ENCODE measurements around the gene OR1J2. TPM values are rescaled to one million over a fixed set of nuclear protein-coding genes. Genes with fewer than 3 reads are reported as not detected.

Gene OR1J2
- total and polyA plus RNA-seq, 9 of the 15 experiments (the other 6 are each of a cell fraction or from before 2014, with no cell fraction given): not detected

DNA sequence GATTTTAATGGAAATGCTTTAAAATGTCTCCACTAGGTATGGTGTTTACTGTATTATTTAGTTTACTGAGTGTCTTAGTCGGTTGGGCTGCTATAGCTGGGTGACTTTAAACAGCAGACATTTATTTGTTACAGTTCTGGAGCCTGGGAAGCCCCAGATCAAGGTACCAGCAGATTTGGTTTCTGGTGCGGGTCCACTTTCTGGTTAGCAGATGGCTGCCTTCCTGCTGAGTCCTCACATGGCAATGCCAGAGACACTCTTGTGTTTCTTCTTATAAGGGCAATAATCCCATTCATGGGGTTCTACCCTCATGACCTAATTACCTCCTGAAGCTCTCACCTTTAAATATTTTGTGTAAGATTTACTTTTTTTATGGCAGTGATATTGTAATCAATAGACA is 7.6 kb downstream of the OR1J2 start (continued):
- no peak for TF ChIP-seq ID3 (CRISPR knock-in tag; IDR thresholded peaks at IDR 0.05)
- no peak for TF ChIP-seq ID3 (tag; IDR thresholded peaks at IDR 0.05)
- no peak for TF ChIP-seq BDP1 (IDR thresholded peaks at IDR 0.05; ENCODE audit: insufficient read depth, insufficient read length)
- TF ChIP-seq ZNF124 (CRISPR knock-in tag; IDR thresholded peaks at IDR 0.05): no peak
- no peak for TF ChIP-seq SUPT5H (IDR thresholded peaks at IDR 0.05)
- TF ChIP-seq MED1 (CRISPR knock-in tag; IDR thresholded peaks at IDR 0.05; ENCODE audit: borderline replicate concordance): no peak
- TF ChIP-seq ZNF146 (CRISPR knock-in tag; IDR thresholded peaks at IDR 0.05; ENCODE audit: unreplicated experiment): no peak
- no peak for TF ChIP-seq DNMT1 (IDR thresholded peaks at IDR 0.05)
- no peak for TF ChIP-seq NFE2 (IDR thresholded peaks at IDR 0.05; ENCODE audit: low read depth)
- TF ChIP-seq ARNT (IDR thresholded peaks at IDR 0.05): no peak
- no peak for TF ChIP-seq ZNF76 (CRISPR knock-in tag; IDR thresholded peaks at IDR 0.05; ENCODE audit: borderline replicate concordance)

DNA sequence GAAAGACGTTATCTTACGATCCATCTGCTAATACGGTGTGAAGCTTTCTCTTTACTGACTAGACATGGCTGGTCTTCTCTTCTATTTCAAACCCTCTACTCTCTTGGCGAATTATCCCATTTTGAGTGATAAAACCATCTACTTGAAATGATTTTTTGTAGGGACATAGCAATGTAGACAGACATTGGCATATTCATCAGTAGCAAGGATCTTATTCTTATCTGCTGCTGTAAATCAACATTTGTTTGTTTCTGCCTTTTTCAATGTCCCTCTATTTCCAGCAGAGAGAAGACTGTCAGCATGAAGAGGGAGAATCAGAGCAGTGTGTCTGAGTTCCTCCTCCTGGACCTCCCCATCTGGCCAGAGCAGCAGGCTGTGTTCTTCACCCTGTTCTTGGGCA is 8.2 kb downstream of the OR1J2 start, which contains the start of gene OR1J4:
Gene OR1J4 (plus strand): TSS at position 301 of the 400 bp plus-strand sequence. CDS start 0 bp downstream, at position 301.
- BruUV-seq (replicated peaks): no TSS peak
- no peak for TF ChIP-seq ZNF696 (CRISPR knock-in tag; conservative IDR thresholded peaks at IDR 0.05)
- no peak for TF ChIP-seq RBBP5 (IDR thresholded peaks at IDR 0.05; ENCODE audit: borderline replicate concordance, insufficient read depth, low read length, poor library complexity, severe bottlenecking)
- TF ChIP-seq, protein P1, sequence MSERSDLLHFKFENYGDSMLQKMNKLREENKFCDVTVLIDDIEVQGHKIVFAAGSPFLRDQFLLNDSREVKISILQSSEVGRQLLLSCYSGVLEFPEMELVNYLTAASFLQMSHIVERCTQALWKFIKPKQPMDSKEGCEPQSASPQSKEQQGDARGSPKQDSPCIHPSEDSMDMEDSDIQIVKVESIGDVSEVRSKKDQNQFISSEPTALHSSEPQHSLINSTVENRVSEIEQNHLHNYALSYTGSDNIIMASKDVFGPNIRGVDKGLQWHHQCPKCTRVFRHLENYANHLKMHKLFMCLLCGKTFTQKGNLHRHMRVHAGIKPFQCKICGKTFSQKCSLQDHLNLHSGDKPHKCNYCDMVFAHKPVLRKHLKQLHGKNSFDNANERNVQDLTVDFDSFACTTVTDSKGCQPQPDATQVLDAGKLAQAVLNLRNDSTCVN (CRISPR knock-in tag; IDR thresholded peaks at IDR 0.05): no peak
- TF ChIP-seq, protein P2, sequence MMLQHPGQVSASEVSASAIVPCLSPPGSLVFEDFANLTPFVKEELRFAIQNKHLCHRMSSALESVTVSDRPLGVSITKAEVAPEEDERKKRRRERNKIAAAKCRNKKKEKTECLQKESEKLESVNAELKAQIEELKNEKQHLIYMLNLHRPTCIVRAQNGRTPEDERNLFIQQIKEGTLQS (IDR thresholded peaks at IDR 0.05): no peak
- TF ChIP-seq, protein P2 (CRISPR knock-in tag; conservative IDR thresholded peaks at IDR 0.05): no peak
- TF ChIP-seq PREB (CRISPR knock-in tag; IDR thresholded peaks at IDR 0.05): no peak
- TF ChIP-seq MLLT1 (IDR thresholded peaks at IDR 0.05): no peak
- no peak for TF ChIP-seq MAFF (IDR thresholded peaks at IDR 0.05; ENCODE audit: low read length)

More for the DNA sequence above, 8.2 kb downstream of the OR1J2 start, which contains the start of gene OR1J4:
- 0% methylated on average over 4 of the region's 4 CpGs for WGBS (ENCODE audit: insufficient coverage, low coverage, missing lambda C conversion rate)
- no peaks in the 10 kb centered on the region for H4K20me1 ChIP-seq (replicated peaks; ENCODE audit: control insufficient read depth, insufficient read depth, low read length)
- no peak for FAIRE-seq
- H3K36me3 ChIP-seq (ENCODE audit: control insufficient read depth, insufficient read depth, low read length): no peaks in the 10 kb centered on the region
- H3K27ac ChIP-seq (ENCODE audit: extremely low read depth, low read depth, low read length): no peak within 1 kb of the TSS
- no peaks in the 10 kb centered on the region for H3K79me2 ChIP-seq (ENCODE audit: control insufficient read depth, insufficient read depth, low read length)
- H3K4me1 ChIP-seq (replicated peaks in 1 of 2; ENCODE audit: control insufficient read depth in 2 of 2, insufficient read depth in 2 of 2, low read length in 2 of 2): no peaks in the 10 kb centered on the region
- H3K27me3 ChIP-seq (ENCODE audit: control insufficient read depth in 2 of 2, insufficient read depth in 2 of 2, low read length in 2 of 2): peaks cover 5 to 19% of the 10 kb centered on the region in 2 experiments; a peak in 4 of 5 replicates
- no peaks in the 10 kb centered on the region for H3K9me1 ChIP-seq (ENCODE audit: control insufficient read depth, insufficient read depth, low read length)
- ATAC-seq: no peak
- DNase-seq (ENCODE audit: extremely low read depth in 1 of 4, low spot score in 3 of 4): no peak
- POLR2A ChIA-PET: no interaction called here
- in situ Hi-C loops (cut with MboI): no loop called here
- no peak within 1 kb of the TSS for H2AFZ ChIP-seq (ENCODE audit: low read depth, low read length)
- CTCF ChIA-PET (ENCODE audit: low intra/inter-chr PET ratio): no interaction called here
- no peaks in the 10 kb centered on the region for H3K9me3 ChIP-seq (replicated peaks; ENCODE audit: control insufficient read depth, insufficient read depth, low read depth, low read length)
- H3K4me3 ChIP-seq: no peak within 1 kb of the TSS
- intact Hi-C loops (cut with micrococcal nuclease): no loop called here
- H3K4me2 ChIP-seq (ENCODE audit: insufficient read depth, low read length): no peak within 1 kb of the TSS
- H3K9ac ChIP-seq (ENCODE audit: insufficient read depth in 1 of 2, low read depth in 2 of 2, low read length in 2 of 2): no peak within 1 kb of the TSS

Measured in K562 (cell line).